Measurements from ENCODE around the gene IGHMBP2.

Gene IGHMBP2

GRCh38 chr11:68925611-68926010 lies 21.9 kb downstream of the IGHMBP2 start:
- TF ChIP-seq CTCF (IDR thresholded peaks at IDR 0.05; ENCODE audit: extremely low read depth, insufficient read depth, missing control alignments) = no peak
- no peak for DNase-seq (ENCODE audit: low spot score)
- in situ Hi-C loops (cut with MboI; ENCODE audit: low pct_unique_long_range_greater_than_20kb, low sequenced_read_pairs, unreplicated experiment) = no loop called here

GRCh38 chr11:68927280-68928135 lies 23.8 kb downstream of the IGHMBP2 start:
- peak; percentile 73 for DNase-seq (ENCODE audit: low spot score)
- in situ Hi-C loops (cut with MboI; ENCODE audit: low pct_unique_long_range_greater_than_20kb, low sequenced_read_pairs, unreplicated experiment) = no loop called here
- TF ChIP-seq CTCF (IDR thresholded peaks at IDR 0.05; ENCODE audit: extremely low read depth, insufficient read depth, missing control alignments) = no peak

GRCh38 chr11:68928136-68928880 lies 24.6 kb downstream of the IGHMBP2 start:
- no peak for TF ChIP-seq CTCF (IDR thresholded peaks at IDR 0.05; ENCODE audit: extremely low read depth, insufficient read depth, missing control alignments)
- in situ Hi-C loops (cut with MboI; ENCODE audit: low pct_unique_long_range_greater_than_20kb, low sequenced_read_pairs, unreplicated experiment) = no loop called here
- DNase-seq (ENCODE audit: low spot score) = no peak

- TF ChIP-seq CTCF (IDR thresholded peaks at IDR 0.05; ENCODE audit: extremely low read depth, insufficient read depth, missing control alignments) = no peak
- no peak for DNase-seq (ENCODE audit: low spot score)
- in situ Hi-C loops (cut with MboI; ENCODE audit: low pct_unique_long_range_greater_than_20kb, low sequenced_read_pairs, unreplicated experiment) = no loop called here
Observed at GRCh38 chr11:68929135-68929534, 25.4 kb downstream of the IGHMBP2 start.

- no peak for TF ChIP-seq CTCF (IDR thresholded peaks at IDR 0.05; ENCODE audit: extremely low read depth, insufficient read depth, missing control alignments)
- no peak for DNase-seq (ENCODE audit: low spot score)
- in situ Hi-C loops (cut with MboI; ENCODE audit: low pct_unique_long_range_greater_than_20kb, low sequenced_read_pairs, unreplicated experiment) = no loop called here
Observed at GRCh38 chr11:68929706-68930570, 26.2 kb downstream of the IGHMBP2 start.
